ENCODE data around the gene NGEF.

DNA sequence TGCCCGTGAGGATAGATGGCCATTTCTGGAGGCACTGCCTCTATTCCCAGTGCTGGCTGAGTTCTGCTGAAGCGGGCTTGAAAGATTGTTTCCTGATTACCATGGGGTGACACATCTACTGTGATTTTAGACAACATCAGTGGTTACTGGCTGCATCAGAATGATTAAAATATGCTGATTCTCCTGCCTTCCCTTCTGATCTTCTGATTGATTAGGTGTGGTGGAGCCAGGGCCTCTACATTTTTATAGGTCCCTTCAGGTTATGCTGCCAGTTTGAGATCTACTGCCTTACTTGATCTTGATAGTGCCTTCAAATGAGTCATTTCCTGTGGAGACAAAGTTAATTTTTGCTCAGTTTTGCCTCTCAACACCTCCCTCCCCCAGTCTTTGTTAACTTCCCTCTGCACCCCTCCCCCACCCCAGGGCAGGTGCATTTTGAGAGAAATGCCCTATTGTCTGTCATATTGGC is 174.6 kb downstream of the NGEF start:
- TF ChIP-seq YY1 (IDR thresholded peaks at IDR 0.05; ENCODE audit: insufficient read depth, insufficient read length) (no peak), ZNF274 (IDR thresholded peaks at IDR 0.05; ENCODE audit: low read depth, low read length) (no peak), SUZ12 (IDR thresholded peaks at IDR 0.05; ENCODE audit: extremely low read depth, insufficient read depth, insufficient read length) (no peak)
